ENCODE measurements around the gene ZNF507.
A peak's percentile ranks its signal among the peaks of the same experiment; 100 is the strongest.
"Not testable (repeated sequence)": the region's sequence is repeated elsewhere in the genome, so short reads cannot be mapped to it uniquely, and the experiment has no call there.

Gene ZNF507

DNA sequence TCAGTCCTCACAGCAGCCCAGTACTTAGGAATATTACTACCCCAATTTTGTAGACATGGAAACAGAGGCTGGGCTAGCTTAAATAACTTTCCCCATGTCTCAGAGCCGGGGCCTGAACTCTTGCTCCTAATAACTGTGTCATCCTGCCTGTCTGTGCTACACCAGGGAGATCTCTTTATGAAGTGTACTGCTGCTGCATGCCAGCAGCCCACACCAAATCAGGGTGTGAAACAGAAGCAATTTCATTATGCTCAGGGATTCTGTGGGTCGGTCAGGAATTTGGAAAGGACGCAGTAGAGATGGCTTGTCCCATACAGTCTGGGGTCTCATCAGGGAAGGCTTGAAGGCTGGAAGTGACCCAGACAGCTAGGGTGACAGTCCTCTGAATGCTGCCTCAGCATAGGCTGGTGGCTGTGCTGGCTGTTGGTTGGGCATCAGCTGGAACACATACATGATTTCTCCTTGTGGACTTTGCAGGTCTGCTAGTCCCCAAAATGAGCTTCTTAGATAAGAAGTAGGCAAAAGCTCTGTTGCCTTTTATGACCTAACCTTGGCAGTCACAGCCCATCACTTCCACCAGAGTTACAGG lies 22.6 kb downstream of the ZNF507 start:
- no peak for DNase-seq (ENCODE audit: low read depth in 2 of 2)

GRCh38 chr19:32368787-32369186 lies 23.4 kb downstream of the ZNF507 start:
- no peak for DNase-seq (ENCODE audit: low read depth in 2 of 2)

- DNase-seq (ENCODE audit: low read depth in 2 of 2), result no peak
These were observed 27.5 kb downstream of the ZNF507 start for GRCh38 chr19:32372726-32373517.

GRCh38 chr19:32373585-32374295 lies 28.3 kb downstream of the ZNF507 start:
- peak; percentile 88 to 89 for DNase-seq (ENCODE audit: low read depth in 2 of 2)

GRCh38 chr19:32374362-32374761 lies 29.0 kb downstream of the ZNF507 start:
- not testable (repeated sequence) for DNase-seq (ENCODE audit: low read depth in 2 of 2)

- DNase-seq (ENCODE audit: low read depth in 2 of 2), result not testable (repeated sequence)
These were observed 31.7 kb downstream of the ZNF507 start for GRCh38 chr19:32377088-32377487.

- no peak for DNase-seq (ENCODE audit: low read depth in 2 of 2)
These were observed 34.9 kb downstream of the ZNF507 start for GRCh38 chr19:32380269-32380668.

DNA sequence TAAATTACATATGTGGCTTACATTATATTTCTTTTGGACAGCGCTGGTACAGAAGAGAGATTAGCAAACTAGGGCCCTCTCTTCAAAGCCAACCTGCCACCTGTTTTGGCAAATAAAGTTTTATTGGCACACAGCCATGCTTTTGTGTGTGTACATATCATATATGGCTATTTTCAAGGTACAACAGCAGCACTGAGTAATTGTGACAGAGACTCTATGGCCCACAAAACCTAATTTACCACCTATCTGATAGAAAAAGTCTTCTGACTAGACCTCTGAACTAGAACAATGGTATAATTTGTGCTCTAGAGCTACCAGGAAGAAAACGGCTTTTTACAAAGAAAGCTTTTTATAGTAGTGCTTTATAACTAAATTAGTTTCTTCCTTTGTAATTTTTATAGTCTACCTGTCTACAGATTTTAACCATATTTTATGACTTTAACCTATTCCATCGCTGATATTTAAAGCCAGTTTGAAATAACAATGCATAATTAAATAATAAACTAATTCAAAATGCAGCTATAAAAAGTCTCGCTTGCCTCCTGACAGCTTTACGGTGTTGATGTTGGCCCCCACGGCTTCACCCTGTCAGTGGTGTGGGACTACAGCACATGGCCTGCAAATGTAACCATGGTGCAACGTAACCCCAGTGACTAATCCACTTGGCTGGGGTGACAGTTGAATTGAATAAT lies 42.4 kb downstream of the ZNF507 start:
- DNase-seq (ENCODE audit: low read depth in 2 of 2), result no peak

DNA sequence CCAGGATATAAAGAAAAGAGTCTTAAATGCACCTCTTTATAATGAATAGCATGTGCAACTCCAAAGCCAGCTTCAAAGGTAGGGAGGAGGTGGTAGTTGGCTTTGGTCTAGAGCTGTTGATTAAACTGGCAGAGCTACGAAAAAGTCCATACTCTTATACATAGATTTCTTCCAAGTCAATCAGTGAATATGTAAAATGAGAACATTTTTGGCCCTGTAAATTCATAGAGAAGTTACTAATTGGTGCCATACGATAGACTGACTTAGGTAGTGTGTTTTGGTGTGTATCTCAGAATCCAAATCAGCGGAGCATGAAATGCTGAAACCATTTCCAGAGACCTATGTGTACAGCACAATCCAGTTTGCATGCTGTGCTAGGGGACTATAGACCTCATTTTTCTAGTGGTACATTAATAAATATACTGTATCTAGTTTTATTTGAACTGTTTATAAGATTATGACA lies 43.0 kb downstream of the ZNF507 start:
- no peak for DNase-seq (ENCODE audit: low read depth in 2 of 2)

DNA sequence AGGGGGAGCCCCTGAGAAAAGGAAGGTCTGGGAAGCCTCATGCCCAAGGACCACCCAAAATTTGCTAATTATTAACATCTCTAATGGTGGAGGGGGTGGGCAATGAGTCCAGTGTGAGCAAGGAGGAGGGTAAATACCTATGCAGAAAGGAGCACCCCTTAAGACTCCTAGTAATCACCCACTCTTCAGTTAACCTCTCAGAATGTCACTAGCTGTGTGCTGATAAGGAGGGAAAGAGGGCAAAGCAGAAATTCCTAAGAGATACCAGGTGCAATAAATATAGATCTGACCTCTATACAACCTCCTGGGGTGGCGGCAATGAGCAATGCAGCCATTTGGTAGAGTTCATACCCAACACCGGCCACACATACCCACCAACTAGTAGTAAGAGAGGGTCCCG lies 47.5 kb downstream of the ZNF507 start:
- DNase-seq (ENCODE audit: low read depth in 2 of 2), result no peak

- no peak for DNase-seq (ENCODE audit: low read depth in 2 of 2)
These were observed 50.7 kb downstream of the ZNF507 start for GRCh38 chr19:32396046-32396652.

DNA sequence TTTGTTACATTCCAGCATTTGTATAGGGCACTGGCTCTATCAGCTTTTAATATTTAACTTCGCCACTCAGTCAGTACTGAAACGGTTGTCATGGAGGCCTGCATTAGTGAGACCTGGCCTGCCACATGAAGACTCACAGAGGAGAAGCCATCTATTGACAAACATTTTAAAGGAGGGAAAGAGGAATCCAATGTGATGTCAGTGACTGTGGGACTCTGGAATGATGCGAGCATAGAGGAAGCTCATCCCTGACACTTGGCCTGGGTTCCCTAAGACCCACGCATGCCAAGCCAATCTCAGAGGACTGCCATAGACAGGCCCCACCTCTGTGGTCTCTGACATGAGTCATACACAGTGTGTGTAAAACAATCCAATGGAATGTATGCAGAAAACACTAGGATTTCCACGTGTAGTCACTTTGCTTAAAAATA lies 52.3 kb downstream of the ZNF507 start:
- DNase-seq (ENCODE audit: low read depth in 2 of 2), result peak; percentile 39 to 43

DNA sequence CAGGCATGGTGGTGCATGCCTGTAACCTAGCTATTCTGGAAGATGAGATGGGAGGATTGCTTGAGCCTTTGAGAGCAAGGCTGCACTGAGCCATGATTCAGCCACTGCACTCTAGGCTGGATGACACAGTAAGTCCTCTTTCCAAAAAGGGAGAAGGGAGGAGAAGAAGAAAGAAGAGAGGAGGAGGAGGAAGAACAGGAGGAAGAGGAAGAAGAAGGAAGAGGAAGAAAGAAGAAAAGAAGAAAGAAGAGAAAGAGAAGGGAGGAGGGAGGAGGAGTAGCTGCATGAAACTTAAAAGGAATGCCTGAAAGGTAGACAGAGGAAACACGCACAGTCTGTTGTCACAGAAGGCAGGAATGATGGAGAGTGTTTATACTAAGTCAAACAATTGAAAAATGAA lies 56.6 kb downstream of the ZNF507 start:
- DNase-seq (ENCODE audit: low read depth in 2 of 2), result no peak

- DNase-seq (ENCODE audit: low read depth in 2 of 2), result no peak
These were observed 58.0 kb downstream of the ZNF507 start for GRCh38 chr19:32403291-32403995.

DNA sequence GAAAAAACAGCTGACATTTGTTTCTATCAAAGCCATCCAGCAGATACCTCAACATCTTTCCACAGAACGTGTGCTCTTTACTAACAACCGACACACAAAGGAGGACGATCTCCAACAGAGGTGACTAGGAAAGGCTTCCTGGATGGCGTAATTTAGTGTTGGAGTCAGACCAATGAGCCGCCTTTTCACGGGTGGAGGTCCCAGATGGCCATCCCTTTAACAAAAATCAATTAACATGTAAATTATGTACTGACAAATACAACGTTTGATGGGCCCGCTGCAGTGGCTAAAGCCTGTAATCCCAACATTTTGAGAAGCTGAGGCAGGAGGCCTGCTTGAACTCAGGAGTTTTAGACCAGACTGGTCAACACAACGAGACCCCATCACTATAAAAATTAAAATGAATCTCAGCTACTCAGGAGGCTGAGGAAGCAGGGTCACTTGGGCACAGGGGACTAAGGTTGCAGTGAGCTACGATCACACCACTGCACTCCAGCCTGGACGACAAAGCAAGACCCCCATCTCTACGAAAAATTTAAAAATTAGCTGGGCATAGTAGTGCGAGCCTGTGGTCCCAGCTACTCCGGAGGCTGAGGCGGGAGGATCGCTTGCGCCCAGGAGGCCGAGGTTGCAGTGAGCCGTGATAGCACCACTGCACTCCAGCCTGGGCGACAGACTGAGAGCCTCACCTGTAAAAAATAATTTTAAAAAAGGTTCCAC lies 59.0 kb downstream of the ZNF507 start:
- DNase-seq (ENCODE audit: low read depth in 2 of 2), result no peak

DNA sequence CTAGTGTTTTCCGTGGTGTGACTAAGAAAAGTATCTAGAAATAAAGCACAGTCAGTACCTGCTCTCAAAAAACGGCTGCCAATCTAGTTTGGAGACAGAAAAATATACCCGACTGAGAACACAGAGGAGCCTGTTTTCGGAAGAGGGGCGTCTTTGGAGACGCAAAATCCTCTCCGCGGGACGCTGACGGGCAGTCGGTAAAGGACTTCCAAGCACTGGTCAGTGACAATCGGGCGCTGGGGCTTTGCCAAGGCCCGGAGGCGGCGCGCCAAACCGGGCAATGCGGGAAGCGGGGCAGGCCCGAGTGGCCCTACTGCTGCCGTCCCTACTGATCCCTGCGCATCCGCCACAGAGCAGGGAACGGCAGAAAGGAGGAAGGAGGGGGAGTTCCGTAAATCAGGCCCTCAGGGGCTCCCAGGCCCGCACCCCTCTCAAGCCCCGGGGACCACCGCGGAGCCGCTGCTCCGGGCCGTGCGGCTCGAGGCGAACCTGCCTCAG lies 59.6 kb downstream of the ZNF507 start:
- no peak for DNase-seq (ENCODE audit: low read depth in 2 of 2)

DNA sequence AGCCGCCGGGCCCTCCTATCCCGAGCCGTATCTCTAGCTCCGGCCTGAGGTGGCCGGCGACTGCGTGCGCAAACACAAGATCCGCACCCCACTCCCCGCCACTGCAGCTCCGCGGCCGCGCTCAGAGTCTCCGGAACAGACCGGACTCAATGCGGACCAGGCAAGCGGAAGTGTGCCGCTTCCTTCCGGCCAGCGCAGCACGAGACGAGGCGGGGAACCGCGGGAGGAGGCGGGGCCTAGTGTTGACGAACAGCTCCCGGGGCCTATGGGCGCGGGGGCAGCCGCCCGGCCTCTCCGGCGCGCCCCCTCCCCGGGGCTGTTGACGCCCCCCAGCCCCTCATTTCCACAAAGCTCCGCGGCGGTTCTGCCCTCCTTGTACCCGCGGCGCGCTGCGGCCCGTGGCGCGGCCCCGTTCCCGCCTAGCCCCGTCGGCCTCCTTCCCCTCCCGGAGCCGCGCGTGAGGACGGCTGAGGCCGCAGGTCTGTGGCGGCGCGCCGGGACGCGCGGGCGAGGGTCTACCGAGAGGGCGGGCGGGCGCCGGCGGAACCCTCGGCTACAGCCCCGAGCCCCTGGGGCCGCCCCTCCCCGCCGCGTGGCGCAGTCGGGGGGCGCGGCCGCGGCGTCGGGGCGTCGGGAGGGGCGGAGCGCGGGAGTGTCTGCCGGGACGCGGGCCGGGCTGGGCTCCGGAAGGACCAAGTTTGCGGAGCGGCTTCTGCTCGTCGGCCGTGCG lies 60.2 kb downstream of the ZNF507 start, which contains the start of gene DPY19L3:
DPY19L3 (plus strand) TSS at position 340 of the 730 bp plus-strand sequence. CDS start 2,484 bp downstream, outside the sequence.
- peak; percentile 80 to 81 for DNase-seq (ENCODE audit: low read depth in 2 of 2)

- DNase-seq (ENCODE audit: low read depth in 2 of 2), result no peak
These were observed 61.0 kb downstream of the ZNF507 start for GRCh38 chr19:32406161-32407003.

Measured in fibroblast of skin of left biceps (primary cell).